Measurements from ENCODE around the gene MYL12A.

MYL12A gene

DNA sequence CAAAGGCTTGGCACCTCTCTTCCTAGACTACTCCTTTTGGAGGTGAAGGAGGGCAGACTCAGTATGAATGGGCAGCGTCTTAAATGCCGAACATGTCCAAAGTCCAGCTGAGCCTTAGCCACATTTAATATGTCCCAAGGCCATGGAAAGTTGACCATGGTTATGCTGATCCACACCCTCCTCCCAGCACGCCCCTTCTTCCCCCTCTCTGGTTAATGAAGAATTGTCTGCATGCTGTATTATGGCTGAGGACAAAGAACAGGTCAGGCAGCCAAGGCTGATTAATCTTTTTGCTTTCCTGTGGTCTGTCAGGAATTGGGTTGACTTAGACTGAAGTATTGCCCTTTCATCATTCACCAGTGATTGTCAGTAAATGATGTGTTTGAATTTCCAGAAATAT, 22.0 kb upstream of the MYL12A start:
- DNase-seq (ENCODE audit: low spot score), result no peak

DNA sequence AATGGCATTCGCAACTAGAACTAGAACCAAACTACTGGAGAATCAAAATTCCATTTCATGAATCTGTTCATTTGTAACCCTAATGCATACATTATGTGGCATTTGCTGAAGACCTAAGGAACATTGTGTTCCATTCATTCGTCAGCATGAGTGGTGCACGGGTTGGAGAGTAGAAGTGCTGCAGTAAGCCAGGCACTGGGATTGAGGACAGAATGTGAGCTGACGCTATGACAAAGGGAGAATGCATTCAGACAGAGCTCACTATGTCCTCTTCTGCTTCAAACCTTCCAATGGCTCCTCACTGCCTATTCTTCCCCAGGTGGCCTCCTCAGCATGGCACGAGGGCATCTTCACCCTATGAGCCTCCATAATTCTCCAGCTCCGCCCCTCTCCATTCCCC, 21.6 kb upstream of the MYL12A start:
- DNase-seq (ENCODE audit: low spot score), result no peak

DNA sequence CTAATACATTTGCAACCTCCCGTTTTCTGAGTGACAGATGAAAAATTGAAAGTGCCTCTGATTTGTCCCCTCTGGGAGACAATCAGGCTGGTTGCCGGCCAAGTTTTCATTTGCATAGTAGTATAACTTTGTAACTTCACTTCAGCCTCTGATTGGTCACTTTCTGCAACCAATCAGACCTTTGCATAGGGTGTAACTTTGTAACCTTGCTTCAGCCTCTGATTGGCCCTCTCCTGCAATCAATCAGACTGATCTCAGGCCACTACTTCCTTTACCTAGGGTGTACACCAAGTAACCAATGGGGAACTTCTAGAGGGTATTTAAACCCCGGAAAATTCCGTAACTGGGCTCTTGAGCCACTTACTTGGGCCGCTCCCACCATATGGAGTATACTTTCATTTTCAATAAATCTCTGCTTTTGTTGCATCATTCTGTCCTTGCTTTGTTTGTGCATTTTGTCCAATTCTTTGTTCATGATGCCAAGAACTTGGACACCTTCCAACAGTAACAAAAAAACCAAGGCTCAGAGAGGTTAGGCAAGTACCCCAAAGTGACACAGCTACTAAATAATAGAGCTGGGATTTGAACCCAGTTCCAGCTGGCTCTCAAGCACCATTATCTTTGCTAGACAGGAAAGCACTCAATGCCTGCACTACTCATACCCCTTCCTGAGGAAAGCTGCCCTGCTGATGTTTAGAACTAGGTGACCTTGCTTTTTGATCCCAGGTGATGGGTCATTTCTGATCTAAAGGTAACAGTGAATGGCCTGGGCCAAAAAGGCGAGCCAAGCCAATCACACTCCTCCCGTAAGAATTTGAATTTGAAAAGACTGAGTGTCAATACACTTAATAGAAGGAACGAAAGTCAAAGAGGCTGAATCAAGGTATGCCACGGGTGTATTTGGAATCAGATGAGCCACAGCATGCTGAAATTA, 16.9 kb upstream of the MYL12A start:
- DNase-seq (ENCODE audit: low spot score), result no peak

DNA sequence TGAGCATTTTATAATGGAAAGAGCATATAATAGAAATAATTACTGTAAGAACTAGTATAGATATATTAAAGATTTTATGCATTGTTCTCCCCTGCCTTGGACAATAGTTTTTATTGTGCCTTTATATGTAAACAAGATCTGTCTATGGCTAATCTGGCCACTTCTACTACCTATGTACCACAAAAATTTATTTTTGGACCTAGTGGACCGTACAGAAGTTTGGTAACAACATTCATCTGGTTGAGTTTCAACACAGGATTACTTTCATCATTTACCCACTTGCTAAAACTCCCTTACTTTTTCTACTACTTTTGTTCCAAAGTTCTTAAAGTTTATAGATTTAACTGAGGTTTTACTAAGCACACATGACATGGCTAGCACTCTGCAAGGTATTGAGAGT, 14.6 kb upstream of the MYL12A start:
- no peak for DNase-seq (ENCODE audit: low spot score)

DNA sequence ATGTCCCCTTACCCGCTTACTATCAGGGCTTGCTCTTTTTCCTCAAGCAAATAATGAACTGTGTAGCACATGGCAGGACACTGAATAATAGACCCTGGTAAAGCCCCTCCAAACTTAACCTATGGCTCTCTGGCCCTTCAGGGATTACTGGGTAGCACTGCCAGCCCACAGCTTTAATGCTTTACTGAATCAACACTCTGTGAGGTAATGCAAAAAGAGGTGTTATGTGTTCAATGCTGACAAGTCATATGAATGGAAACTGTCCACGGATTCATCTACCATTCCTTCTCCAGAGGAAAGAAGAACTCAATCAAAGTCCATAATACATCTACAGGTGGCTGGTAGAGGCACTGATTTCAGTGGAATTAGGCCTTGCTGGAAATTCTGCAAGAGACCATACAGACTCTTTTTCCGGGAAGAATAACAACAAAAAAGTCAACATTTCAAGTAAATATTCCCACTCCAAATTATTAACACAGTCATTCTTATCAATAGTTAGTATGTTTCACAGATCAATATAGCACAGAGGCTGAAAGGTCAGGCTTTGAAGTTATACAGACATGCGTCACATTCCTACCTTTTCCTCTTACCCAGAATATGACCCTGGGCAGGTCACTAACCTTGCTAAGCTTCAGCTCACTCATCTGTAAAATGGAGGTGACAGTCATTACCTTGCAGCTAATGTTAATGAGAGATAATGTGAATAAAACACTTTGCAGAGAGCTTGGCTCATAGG, 14.0 kb upstream of the MYL12A start:
- no peak for DNase-seq (ENCODE audit: low spot score)

DNA sequence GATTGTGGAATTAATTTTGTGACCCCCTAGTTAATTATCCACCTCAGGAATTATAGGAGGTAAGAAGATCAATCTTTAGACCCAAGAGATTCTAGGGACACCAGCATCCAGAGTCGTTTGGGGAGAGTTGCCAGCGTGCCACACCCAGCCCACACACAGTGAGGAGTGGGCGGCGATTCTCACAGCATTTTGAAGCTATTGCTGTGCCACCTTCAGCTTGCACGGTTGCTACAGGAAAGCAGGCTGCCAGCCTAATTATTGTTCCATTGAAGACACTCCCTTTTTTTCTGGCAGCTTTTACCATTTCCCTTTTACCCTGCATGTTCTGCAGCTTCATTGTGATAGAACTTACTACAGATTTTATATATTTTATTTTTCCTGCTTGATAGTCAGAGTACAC, 13.1 kb upstream of the MYL12A start:
- no peak for DNase-seq (ENCODE audit: low spot score)

DNA sequence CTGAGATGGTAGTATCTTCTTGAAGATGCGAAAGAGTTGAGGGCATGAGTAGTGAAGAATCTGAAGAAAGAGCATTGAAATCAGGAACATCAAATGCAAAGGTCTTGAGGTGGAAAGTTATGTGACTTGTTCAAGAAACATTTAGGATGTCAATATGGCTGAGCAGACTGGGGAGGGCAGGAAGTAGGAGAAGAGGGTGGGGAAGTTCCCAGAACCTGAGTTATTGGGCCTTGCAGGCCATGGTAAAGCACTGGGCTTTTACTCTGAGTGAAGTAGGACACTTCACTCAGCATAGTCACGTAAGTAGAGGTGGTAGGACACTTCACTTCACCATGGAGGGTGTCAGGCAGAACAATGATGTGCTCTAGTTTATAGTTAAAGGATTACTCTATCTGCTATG, 11.8 kb upstream of the MYL12A start:
- DNase-seq (ENCODE audit: low spot score), result no peak

DNA sequence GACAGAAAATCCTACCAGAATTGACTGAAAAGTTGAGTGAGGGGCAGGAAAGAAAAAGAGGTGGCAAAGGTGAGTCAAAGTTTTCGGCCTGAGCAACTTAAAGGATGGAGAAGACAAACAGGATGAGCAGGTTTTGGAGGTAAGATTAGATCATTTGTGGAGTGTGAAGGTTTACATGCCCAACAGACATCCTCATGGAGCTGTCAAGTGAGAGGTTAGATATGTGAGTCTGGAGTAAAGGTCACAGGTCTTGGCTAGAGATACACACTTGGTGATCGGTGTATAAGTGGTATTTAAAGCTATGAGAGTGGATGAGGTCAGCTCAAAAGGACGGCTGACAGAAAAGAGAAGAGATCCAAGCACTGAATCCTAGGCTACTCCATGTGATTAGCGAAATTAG, 11.1 kb upstream of the MYL12A start:
- DNase-seq (ENCODE audit: low spot score), result no peak

DNA sequence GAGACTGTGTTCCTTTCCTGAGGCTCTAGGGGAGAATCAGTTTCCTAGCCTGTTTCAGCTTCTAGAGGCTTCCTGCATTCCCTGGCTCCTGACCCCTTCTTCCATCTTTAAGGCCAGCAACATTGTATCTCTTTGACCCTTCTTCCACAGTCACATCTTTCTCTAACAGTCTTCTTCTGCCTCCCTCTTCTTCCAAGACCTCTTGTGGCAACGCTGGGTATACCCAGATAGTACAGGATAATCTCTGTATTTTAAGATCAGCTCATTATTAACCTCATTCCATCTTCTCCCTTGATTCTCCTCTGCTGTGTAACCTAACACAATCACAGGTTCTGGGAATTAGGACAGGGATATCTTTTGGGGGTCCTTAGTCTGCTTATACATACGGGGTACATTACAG, 8.9 kb upstream of the MYL12A start:
- DNase-seq (ENCODE audit: low spot score), result no peak

DNA sequence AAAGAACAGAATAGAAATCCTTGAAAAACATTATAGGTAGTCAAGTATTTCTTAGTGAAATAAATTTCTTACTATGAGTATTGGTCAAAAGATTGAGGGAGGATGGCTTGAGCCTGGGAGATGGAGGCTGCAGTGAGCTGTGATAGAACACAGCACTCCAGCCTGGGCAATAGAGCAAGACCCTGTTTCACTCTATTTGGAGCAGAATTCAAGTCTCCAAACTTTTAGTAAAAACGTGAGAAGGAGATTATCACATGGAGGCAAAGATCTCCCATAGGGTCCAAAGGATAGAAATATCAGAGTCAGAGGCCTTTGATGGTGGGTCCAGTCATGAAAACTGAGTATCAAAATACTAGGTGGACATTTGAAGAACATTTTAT, 2.4 kb upstream of the MYL12A start:
- DNase-seq (ENCODE audit: low spot score), result no peak

DNA sequence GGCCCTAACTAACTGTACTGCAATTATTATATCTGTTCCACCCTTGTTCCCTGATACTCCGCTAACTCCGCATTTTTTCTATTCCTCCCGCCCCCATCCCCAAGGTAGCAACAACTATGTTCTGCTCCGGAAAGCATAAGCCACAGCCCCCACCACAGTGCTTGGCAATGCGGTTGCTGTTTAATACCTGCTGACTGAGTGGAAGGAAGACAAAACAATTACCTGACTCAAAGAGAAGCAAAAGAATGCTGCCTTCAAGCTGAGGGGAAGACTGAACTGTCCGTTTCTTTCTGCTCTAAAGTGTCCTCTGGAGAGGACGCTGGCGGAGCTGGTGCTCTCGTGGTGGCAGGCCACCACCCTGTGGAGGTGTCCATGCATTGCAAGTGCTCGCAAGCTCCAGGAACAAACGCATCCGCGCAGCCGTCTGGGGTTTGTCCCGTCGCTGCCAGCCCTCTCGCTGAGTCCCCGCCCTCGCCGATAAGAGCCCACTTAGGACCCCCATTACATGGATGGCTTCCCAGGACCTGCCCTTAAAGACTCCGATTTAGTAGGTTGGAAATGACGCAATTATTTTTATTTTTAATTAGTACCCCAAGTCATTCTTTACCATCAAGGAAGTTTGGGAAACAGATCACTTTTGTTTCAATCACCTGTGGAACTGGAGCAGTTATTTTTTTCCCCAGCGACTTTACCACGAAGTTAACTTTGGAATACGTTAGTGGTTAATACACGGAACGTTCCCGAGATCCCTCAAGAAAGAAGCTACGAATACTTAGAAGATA, 1.6 kb upstream of the MYL12A start:
- DNase-seq (ENCODE audit: low spot score), result peak; percentile 74

DNA sequence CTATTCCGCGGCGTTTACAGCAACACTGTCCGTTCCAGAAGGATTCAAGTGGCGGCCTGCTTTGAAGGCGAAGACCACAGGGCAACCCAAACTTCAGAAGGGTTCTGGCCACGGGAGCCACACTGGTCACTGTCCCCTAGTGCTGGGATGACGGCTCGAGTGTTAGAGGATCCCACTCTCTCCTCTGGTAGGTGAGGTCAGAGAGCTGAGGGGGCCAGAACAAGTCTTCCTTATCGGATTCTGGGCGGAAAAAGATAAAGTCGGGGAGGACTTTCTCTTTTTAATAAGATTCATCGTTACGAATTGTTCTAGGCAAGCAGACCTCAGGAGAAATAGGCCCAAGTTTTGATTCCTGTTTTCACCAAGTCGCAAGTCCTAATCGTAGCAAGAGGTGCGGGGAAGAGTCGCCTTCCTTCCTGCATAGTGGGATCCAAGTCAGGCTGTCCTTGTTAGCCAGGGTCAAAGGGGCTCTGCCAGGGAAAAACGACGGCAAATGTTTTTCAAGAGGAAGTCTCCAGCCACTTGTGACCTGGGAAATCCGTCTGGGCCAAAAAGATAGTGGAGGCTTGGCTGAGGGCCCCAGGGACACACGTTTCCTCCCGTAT, 864 bp upstream of the MYL12A start:
- no peak for DNase-seq (ENCODE audit: low spot score)

DNA sequence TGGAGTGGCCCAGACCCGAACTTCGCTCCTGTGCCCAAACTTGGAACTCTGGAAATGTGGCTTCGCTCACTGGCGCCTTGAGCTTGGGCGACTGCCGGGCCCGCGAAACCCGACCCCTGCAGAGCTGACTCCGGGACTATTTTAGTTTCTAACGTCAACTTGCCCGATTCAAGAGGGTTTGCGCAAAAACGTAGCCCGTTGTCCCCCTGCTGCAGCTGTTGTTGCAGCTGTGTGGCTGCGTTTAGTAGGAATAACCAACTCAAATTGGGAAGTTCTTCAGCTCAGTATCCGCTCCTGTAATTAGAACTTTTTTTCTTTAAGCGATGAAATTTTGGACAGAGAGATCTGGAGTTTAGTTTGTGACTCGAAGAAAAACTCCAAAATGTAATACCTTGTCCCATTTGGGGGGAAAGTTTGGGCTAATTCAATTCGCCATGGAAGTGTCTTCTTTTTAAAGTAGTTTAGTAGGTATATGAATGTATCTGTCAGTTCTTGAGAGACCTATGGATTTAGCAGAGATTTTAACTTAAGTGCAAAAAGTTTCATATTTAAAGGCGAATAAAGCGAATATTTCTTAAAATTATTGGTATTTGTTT, 559 bp downstream of the MYL12A start:
- no peak for DNase-seq (ENCODE audit: low spot score)

DNA sequence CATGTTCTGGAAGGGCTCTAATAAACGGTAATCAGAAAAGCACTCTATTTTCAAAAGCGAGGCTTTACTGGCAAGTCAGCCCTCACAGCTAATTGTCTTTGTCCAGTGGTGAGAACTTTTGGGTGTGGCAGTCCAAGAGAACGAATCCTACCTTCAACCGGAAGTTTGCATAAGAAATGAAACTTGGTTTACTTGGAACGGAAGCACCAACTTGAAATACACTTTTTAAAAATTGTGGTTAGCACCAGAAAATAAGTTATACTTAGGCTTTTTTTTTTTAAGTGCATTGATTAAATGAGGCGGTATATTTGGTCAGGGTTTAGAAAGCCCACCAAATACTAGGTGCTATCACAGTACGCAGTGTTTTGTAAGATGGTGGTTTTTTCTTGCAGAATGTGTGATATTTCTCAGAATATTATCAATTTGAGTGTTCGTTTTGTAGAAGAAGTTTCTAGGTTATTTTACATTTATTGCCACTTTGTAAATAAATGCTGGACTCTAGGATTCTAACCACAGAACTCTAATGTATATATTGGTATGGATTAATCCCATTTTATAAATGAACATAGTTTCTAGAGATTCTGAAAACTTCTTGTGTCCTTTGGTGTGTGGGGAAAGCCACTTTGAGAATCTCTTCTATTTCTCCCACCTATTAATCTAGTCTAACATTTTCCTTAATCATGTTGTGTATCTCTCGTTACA, 1.2 kb downstream of the MYL12A start:
- DNase-seq (ENCODE audit: low spot score), result no peak

DNA sequence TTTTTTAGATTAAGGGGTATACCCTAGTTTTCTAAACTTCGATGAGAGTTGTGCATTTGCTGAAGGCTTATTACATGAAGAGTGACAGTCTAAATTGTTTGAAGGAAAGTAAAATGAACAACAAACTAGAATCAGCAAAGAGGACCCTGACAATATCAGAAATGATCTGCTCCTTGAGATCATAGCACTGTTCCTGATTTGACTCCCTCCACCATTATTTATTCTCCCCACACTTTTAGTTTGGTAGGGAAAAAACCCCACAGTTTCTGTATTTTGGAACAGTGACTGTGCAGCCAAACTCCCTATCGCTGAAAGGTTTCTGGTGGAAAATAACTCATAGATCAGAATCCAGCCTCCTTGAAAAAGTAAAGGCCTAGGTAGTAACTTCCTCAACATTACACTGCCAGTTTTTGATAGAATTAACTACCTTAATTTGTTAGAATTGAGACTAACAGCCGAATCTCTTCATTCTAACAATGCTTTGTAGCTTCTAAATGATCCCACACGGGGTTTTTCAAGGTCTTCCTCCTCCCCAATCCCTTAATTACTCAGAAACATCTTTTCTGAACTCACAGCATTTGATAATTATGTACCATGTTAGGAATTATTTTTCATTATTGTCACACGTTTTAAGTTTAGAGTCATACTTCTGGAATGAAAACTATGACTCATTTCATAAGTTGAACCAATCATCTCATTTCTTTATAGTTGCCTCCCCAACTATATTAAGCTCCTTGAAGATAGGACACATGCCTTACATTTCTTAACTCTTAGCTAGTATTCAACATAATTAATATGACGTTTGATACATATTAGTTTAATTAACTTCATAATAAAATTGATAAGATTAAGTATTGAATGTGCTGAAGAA, 2.9 kb downstream of the MYL12A start:
- DNase-seq (ENCODE audit: low spot score), result no peak

DNA sequence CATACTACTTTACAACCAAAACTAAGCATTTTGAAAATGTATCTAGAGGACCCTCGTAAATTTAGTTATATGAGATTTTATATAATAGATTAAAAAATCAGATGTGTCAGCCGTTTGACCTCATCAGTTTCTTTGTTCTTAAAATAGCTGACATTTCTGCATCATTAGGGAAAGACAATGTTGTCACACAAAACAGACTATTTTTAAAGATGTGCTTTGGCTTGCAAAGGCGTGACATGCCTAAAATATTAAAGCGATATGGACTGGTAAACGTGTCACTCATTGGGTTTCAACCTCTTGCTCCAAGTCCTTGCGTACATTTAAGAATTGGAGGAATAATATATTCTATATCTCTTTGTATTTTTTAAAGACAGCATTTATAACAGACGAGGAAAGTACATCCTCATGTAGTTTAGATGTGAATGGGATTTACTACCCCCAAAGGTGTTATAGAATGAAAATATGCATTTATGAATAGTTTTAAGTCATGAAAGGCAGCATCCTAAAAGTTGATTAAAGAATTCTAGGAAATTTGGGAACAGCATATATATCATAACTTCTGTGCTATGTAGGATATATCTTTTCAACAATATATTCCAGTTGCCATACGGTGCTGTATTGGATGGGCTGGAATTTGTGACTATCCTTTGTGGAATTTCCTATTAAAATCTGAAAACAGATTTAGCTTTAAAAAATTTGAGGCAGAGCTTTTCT, 3.8 kb downstream of the MYL12A start:
- DNase-seq (ENCODE audit: low spot score), result no peak

DNA sequence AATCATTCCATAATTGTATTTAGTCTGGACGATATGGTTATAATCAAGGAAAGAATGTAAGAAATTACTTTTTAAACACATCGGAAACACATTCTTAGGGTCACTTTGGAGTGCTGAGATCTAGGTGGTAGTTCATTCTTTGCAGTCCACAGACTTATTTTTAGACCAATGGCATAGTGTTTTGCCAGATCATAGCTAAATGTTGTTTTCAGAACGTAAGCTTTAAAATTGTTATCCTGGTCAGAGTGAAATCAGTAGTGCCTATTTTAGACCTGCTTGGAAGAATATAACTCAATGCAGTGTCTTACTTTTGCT, 4.3 kb downstream of the MYL12A start:
- no peak for DNase-seq (ENCODE audit: low spot score)

DNA sequence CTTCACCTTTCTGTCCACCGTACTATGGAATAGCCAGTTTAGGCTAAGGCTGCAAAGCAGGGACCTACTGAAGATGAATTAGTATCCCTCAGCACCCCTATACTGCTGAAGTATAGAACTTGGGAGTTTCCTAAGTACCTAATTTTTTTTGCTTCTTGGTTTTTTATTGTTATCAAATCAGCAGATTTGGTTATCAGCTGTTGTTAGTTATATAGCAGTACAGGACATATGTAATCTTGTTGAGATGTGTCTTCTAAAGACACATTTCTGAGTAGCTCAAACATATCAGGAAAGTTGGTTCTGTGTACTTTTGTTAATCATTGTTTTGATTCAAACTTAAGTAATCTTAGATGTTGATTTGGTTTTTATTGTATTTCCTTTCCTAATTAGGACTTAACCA, 5.2 kb downstream of the MYL12A start:
- no peak for DNase-seq (ENCODE audit: low spot score)

DNA sequence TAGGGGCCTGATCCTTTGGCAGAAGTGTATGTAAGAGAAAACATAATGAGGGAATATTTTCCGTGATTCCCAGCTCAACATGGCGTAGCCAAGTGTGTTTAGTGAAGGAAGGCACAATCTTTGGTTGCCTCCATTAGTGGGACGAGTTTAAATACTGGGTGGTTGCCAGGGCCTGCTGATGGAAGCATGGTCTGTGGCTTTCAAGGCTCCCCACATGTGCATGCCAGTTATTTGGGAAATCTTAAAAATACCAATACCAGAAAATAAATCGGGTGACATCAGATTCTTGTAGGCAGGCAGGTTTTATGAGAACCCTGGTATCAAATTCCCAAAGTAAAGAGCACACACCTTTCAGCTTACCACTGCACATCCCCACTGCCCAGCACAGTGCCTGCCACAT, 7.1 kb downstream of the MYL12A start:
- DNase-seq (ENCODE audit: low spot score), result no peak
